Psoas muscle (tissue), 8 donors: ENCODE data around the gene SGK1. TPM values are rescaled to one million over a fixed set of nuclear protein-coding genes. Genes with fewer than 3 reads are reported as not detected.
"Not testable (repeated sequence)": the region's sequence is repeated elsewhere in the genome, so short reads cannot be mapped to it uniquely, and the experiment has no call there.

ENCODE experiments used
- ATAC-seq, 4 donors: fragments of 200-7000 bp; cut with Tn5 transposase; one replicate each; pipeline ENCODE4 v1.9.1; 2020; ENCODE audit warnings: moderate library complexity in 3 of 4, mild to moderate bottlenecking in 2 of 4
- DNase-seq, 2 donors: peaks; one replicate each; pipeline ENCODE4 v3.0.0-alpha.2; 2020
- H3K27ac ChIP-seq: fragments of 200-600 bp; one replicate; pipeline ENCODE4 v1.8.0; 2022
- H3K27me3 ChIP-seq, 3 donors: fragments of 200-600 bp in 1 of 3; one replicate each; pipeline versions ENCODE4 v1.6.1 to v1.8.0; 2013 to 2022; ENCODE audit warnings: low read length in 2 of 3, mild to moderate bottlenecking in 2 of 3, moderate library complexity in 1 of 3; ENCODE audit not compliant: insufficient read depth in 3 of 3
- H3K36me3 ChIP-seq, 2 donors: fragments of 200-600 bp in 1 of 2; one replicate each; pipeline versions ENCODE4 v1.6.1 to v1.8.0; 2013 to 2022; ENCODE audit warnings: low read depth in 1 of 2, mild to moderate bottlenecking in 1 of 2, moderate library complexity in 1 of 2; ENCODE audit not compliant: insufficient read depth in 1 of 2
- H3K4me1 ChIP-seq: fragments of 200-600 bp; one replicate; pipeline ENCODE4 v1.8.0; 2022
- H3K4me3 ChIP-seq: fragments of 200-600 bp; one replicate; pipeline ENCODE4 v1.8.0; 2022; ENCODE audit warnings: mild to moderate bottlenecking
- H3K9me3 ChIP-seq: fragments of 200-600 bp; one replicate; pipeline ENCODE4 v1.8.0; 2022
- WGBS, 3 donors: extraction: QIAGEN DNeasy Blood & Tissue Kit; methylation state at CpG; one replicate each; pipeline versions ENCODE4 v1.1.6 to v1.1.7; 2013; 5-methylcytosine and 5-hydroxymethylcytosine counted together
- intact Hi-C, 2 donors: fragments of 100-400 bp; cut with DNase I; formaldehyde crosslinking; loops; one replicate each; pipeline versions ENCODE4 v1.11.0 to v1.14.2; 2022
- polyA plus RNA-seq, 3 donors: library from polyadenylated mRNA; stranded (reverse); fragments of 200-250 nt; gene quantifications; one replicate each; pipeline ENCODE4 v1.2.3, GENCODE V29; 2013
- total RNA-seq, 4 donors: library from RNA; stranded (reverse); fragmentation: NEBNext Ultra II Directional in 2 of 4; extraction: Animal tissue kit (Norgen Biotek cat#: 25700) in 2 of 4; gene quantifications; one replicate each; pipeline versions ENCODE4 v1.2.1 to v1.2.4, GENCODE V29; 2021 to 2023
- TF ChIP-seq, protein P1 (sequence below): fragments of 200-600 bp; IDR thresholded peaks from one replicate; pipeline ENCODE4 v1.8.0; 2022; ENCODE audit warnings: antibody characterized with exemption
- donor health status: healthy with polysubstance abuse.
- donor health status: DM: no; HTN: no; CAD: no; lungs with moderate emphysema.
- donor health status: Bipolar disorder and iron deficiency.
- donor health status: healthy.
- donor health status: DM: yes; HTN: yes; CAD: no.
- donor health status: DM: no; HTN: no; CAD: no.
- donor health status: DM: no; HTN: no; CAD: no.
- donor health status: DM: yes; HTN: yes; CAD: no.

The SGK1 gene
- total and polyA plus RNA-seq, 7 donors: 34.4 to 125 (median 64.1) TPM

GRCh38 chr6:134186355-134186754 lies 131.6 kb downstream of the SGK1 start:
- Histone ChIP-seq H3K36me3 (no peaks in the 10 kb centered on the region), H3K27ac (no peak overlapping the region), H3K27me3 (no peaks in the 10 kb centered on the region), H3K4me3 (no peak overlapping the region), H3K4me1 (no peaks in the 10 kb centered on the region), H3K9me3 (no peaks in the 10 kb centered on the region)
- TF ChIP-seq, protein P1, sequence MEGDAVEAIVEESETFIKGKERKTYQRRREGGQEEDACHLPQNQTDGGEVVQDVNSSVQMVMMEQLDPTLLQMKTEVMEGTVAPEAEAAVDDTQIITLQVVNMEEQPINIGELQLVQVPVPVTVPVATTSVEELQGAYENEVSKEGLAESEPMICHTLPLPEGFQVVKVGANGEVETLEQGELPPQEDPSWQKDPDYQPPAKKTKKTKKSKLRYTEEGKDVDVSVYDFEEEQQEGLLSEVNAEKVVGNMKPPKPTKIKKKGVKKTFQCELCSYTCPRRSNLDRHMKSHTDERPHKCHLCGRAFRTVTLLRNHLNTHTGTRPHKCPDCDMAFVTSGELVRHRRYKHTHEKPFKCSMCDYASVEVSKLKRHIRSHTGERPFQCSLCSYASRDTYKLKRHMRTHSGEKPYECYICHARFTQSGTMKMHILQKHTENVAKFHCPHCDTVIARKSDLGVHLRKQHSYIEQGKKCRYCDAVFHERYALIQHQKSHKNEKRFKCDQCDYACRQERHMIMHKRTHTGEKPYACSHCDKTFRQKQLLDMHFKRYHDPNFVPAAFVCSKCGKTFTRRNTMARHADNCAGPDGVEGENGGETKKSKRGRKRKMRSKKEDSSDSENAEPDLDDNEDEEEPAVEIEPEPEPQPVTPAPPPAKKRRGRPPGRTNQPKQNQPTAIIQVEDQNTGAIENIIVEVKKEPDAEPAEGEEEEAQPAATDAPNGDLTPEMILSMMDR: no peak
- no peak for ATAC-seq
- WGBS, 3 donors: 90 to 100% (median 94%) methylated on average over 2 of the region's 2 CpGs
- DNase-seq: no peak
- intact Hi-C loops: loop anchor here in 1 of 2 donors (5.0 kb wide), 1 partner anchor 51 kb away; no protein-coding TSS in a partner anchor

GRCh38 chr6:134185277-134185676 lies 132.6 kb downstream of the SGK1 start:
- Histone ChIP-seq H3K27ac (no peak overlapping the region), H3K36me3 (no peaks in the 10 kb centered on the region), H3K4me1 (no peaks in the 10 kb centered on the region), H3K27me3 (no peaks in the 10 kb centered on the region), H3K4me3 (no peak overlapping the region), H3K9me3 (no peaks in the 10 kb centered on the region)
- TF ChIP-seq, protein P1: no peak
- intact Hi-C loops: loop anchor here in 1 of 2 donors (5.0 kb wide), 1 partner anchor 52 kb away; no protein-coding TSS in a partner anchor
- no peak for ATAC-seq
- no peak for DNase-seq

DNA sequence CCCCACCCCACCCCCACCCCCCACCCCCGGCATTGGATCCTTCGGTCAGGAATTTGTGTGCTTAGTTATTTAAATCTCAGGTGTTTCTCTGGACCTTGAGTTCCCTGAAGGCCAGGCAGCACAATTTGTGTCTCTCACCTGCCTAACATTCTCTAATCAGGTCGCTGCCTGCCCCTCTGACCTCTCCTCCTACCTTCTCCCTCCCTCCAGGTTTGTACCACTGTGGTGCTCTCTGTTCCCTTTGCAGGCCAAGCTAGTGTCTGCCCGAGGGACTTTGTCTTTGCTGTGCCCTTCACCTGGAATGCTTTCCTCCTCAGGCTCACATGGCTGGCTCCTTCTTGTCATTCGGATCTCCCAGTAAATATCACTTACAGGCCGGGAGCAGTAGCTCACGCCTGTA lies 134.1 kb downstream of the SGK1 start:
- intact Hi-C loops: no loop called here
- Histone ChIP-seq H3K4me3 (no peak overlapping the region), H3K27ac (no peak overlapping the region), H3K9me3 (no peaks in the 10 kb centered on the region), H3K27me3 (no peaks in the 10 kb centered on the region), H3K4me1 (no peaks in the 10 kb centered on the region), H3K36me3 (no peaks in the 10 kb centered on the region)
- TF ChIP-seq, protein P1: no peak
- ATAC-seq (no peak), DNase-seq (no peak)
- whole genome bisulfite sequencing, 3 donors: 58 to 65% (median 62%) methylated on average over 7 of the region's 7 CpGs

GRCh38 chr6:134182528-134182927 lies 135.4 kb downstream of the SGK1 start:
- TF ChIP-seq, protein P1: no peak
- H3K27me3 ChIP-seq: no peaks in the 10 kb centered on the region
- WGBS, 3 donors: 91 to 93% (median 93%) methylated on average over 6 of the region's 6 CpGs
- no peak overlapping the region for H3K27ac ChIP-seq
- DNase-seq: no peak
- peaks cover 4% of the 10 kb centered on the region for H3K4me1 ChIP-seq
- H3K36me3 ChIP-seq: no peaks in the 10 kb centered on the region
- no peaks in the 10 kb centered on the region for H3K9me3 ChIP-seq
- H3K4me3 ChIP-seq: no peak overlapping the region
- no peak for ATAC-seq
- intact Hi-C loops: no loop called here

DNA sequence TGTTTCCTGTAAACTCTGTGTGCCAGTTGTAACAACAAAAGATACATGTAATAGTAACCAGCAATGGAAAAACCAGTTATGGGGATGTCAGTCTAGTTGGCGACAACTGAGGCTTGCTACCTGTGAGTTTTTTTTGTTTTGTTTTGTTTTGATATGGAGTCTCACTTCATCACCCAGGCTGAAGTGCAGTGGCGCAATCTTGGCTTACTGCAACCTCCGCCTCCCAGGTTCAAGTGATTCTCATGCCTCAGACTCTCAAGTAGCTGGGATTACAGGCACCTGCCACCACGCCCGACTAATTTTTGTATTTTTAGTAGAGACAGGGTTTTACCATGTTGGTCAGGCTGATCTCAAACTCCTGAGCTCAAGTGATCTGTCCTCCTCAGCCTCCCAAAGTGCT lies 136.2 kb downstream of the SGK1 start:
- H3K27me3 ChIP-seq, H3K27ac ChIP-seq, H3K9me3 ChIP-seq, ATAC-seq, H3K4me1 ChIP-seq, intact Hi-C loops, H3K4me3 ChIP-seq, DNase-seq, H3K36me3 ChIP-seq: not testable (repeated sequence)
- WGBS, 3 donors: 94 to 97% (median 96%) methylated on average over 5 of the region's 5 CpGs

DNA sequence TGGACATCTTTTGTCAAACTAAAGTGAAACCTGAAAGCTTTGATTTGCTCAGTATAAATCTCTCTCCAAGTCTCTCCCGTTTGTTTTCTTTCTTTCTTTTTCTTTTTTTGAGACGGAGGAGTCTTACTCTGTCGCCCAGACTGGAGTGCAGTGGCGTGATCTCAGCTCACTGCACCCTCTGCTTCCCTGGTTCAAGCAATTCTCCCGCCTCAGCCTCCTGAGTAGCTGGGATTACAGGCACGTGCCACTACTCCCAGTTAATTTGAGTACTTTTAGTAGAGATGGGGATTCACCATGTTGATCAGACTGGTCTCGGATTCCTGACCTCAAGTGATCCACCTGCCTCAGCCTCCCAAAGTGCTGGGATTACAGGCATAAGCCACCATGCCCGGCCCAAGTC lies 136.7 kb downstream of the SGK1 start:
- H3K36me3 ChIP-seq, H3K27ac ChIP-seq, H3K9me3 ChIP-seq, DNase-seq, H3K27me3 ChIP-seq, intact Hi-C loops, ATAC-seq, H3K4me3 ChIP-seq: not testable (repeated sequence)
- peaks cover 12% of the 10 kb centered on the region for H3K4me1 ChIP-seq
- 89 to 91% (median 90%) methylated on average over 8 of the region's 8 CpGs for WGBS, 3 donors

DNA sequence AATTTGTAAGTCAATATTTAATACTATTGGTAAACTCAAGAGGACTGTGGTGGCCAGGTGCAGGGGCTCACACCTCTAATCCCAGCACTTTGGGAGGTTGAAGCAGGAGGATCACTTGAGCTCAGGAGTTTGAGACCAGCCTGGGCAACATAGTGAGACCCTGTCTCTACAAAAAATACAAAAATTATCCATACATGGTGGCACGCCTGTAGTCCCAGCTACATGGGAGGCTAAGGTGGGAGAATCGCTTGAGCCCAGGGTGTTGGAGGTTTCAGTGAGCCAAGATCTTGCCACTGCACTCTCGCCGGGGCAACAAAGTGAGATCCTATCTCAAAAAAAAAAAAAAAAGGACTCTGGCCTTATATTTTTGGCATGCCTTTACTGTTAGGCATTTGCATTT lies 137.4 kb downstream of the SGK1 start:
- 97 to 100% (median 98%) methylated on average over 4 of the region's 4 CpGs for WGBS, 3 donors
- intact Hi-C loops: not testable (repeated sequence)

More for the DNA sequence above, 137.4 kb downstream of the SGK1 start:
- H3K9me3 ChIP-seq, H3K36me3 ChIP-seq, DNase-seq, H3K4me3 ChIP-seq, H3K27ac ChIP-seq, H3K27me3 ChIP-seq, ATAC-seq: not testable (repeated sequence)
- H3K4me1 ChIP-seq: peaks cover 15% of the 10 kb centered on the region
